A172 (cell line): ENCODE measurements around the gene CCDC78. TPM values are rescaled to one million over a fixed set of nuclear protein-coding genes. Genes with fewer than 3 reads are reported as not detected.

Experiments used
- DNase-seq: peaks from one replicate; pipeline ENCODE4 v3.0.0-alpha.2; 2015; ENCODE audit warnings: low spot score
- total RNA-seq: library from RNA; depleted of rRNA; stranded (reverse); fragments of >200 nt; shearing (Covaris generic); gene quantifications from 2 replicates; pipeline ENCODE4 v1.2.3, GENCODE V29; 2014

CCDC78 gene
- total RNA-seq, 1 experiment from 2014 or later, result 2.1 TPM

DNA sequence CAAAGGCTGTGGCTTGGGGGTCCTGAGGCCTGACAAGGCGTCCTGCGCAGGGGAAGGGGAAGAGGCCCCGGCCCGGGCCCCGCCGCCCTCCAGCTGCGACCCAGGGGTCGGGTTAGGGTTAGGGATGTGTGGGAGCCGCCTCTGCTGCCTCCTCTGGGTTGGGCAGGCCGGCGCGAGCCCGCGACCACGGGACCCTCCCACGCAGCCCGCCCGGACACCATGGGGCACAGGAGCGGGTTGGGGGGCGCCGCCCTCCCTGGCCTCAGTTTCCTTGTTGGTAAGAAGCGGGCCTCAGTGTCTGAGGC is 14.2 kb upstream of the CCDC78 start:
- DNase-seq, result no peak

DNA sequence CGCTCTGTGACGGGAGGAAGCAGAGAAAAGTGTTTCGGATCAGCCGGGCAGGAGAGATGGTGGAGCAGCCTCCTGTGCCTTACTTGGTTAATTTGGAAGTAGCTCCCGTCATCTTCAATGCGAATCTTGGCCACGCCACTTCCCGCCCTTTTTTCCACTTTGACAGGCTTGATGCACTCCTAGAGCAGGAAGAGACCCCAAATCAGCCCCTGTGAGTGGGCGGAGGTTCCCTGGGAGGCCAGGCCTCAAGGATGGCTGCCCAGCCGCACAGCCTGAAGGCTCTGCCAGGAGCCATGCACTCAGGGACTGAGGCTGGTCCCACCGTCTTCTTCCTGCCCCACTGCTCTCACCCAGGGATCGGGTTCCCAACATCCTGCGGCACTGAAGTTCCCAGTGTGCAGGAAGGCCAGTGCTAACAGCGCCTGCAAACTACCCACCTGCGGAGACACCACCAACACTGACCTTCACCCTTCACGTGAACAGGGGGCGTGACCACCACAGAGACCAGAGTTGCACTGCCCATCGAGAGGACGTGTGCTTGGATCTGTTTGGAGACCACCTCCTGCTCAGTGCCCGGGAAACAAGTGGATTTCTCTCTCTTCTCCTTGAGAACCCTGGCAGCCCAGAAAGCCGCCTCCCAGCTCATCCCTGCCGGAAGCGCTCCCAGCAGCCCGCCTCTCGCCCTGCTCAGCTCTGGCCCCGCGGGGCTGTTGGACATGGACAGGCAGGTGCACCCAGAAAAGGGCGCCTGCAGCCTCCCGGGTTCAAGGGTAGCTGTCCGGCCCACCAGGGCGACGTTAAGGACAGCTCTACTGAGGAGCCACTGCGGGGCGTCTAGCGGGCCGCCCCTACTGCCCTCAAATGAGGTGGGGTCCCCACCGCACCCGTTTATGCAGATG is 13.6 kb upstream of the CCDC78 start:
- DNase-seq, result no peak

DNA sequence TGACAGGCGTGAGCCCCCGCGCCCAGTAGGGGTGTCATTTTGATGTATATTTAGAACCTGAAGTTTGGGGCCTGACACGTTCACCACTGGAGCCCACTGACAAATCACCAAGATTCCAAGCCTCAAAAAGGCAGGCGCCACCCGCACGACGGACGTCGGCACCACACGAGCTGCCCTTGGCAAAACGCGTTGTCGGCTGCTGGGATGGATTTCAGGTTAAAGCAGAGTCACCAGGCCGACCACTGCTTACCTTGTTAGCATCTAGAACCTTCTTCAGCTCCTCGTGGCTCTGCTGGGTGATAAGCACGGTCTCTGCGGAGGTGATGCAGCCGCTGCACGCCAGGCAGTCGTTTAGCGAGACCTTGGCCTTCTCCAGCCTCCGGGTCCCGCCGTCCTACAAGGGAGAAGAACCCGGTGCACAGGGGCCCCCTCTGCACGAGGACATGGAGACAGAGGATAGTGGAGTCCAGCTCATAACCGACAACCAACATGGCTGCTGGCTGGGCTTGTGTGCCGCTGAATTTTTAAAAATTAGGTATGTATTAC is 10.8 kb upstream of the CCDC78 start:
- DNase-seq, result no peak

GRCh38 chr16:735982-736453 is 9.8 kb upstream of the CCDC78 start:
- DNase-seq, result no peak

- DNase-seq, result no peak
These were observed 9.0 kb upstream of the CCDC78 start for GRCh38 chr16:734981-735881.

DNA sequence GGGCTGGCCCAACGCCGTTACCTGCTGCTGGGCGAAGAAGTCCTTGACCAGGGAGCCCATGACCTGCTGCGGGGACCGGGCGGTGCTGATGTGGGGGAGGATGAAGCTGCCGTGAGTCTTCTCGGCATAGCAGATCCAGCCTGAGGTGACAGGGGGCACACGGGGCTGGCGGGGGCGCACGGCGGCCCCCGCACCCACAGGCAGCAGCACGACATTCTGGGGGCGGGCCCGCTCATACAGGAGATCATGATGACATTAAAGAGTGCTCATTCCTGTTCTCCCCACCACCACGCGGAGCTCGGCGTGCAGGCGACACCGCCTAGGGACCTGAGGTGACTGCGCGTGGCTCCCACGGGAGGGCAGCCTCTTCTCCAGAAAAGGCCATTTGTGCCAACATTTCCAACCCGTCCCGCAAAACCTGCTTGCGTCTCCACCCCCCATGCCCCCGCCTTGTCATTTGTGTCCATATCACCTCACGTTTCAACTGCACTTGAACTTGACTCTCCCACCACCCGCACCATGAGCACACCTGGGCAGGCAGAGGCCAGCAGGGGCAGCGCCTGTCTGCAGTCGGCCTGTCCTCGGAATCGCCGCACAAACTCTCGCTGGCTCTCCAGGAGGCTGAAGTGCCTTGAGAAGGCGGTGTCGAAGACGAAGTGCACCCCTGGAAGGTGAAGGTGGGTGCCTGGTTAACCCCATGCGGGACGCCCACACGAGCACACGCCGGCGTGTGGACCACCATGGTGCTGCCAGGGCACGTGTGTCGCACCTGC is 8.2 kb upstream of the CCDC78 start:
- DNase-seq, result no peak

GRCh38 chr16:733382-734207 is 7.4 kb upstream of the CCDC78 start:
- no peak for DNase-seq

- peak; percentile 49 for DNase-seq
These were observed 6.7 kb upstream of the CCDC78 start for GRCh38 chr16:732936-733335.

GRCh38 chr16:732332-732731 is 6.1 kb upstream of the CCDC78 start:
- DNase-seq, result no peak

DNA sequence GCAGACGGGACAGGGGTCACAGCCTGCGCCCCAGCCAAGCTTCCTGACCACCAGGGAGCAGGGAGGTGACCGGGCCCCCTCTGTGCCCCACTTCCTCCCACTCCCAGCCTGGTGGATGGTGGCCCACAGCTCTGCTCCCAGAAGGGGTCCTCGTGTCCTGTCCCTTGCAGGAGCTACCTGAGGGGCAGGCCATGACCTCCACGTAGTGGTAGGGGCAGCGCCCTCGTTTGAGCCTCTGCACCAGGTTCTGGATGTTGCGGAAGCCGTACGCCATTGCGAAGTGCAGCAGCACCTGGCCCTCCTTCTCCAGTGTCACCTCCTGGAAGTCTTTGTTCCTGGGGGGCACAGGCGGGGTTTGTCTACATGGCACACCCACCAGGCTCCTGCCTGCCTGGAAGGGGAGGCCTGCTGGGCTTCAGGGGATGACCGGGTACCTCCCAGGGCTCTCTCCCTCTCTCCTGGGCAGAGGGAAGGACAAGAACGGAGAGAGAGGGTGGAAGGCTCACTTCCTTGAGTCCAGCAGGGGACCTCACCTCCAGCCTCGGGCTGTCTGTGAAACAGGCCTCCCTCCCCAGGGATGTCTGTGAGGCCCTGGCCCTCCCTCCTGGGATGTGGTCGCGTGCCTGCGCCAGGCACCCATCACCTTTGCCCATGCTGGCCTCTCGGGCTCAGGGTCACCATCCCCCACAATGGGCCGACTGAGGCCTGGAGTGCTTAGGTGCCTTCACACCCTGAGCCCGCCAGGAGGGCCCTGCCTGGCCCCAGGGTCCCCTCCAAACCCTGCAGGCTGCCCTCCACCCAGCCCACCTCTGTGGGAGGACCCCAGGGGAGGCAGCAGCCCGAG is 4.6 kb upstream of the CCDC78 start:
- DNase-seq, result no peak

- no peak for DNase-seq
These were observed 3.8 kb upstream of the CCDC78 start for GRCh38 chr16:729768-730665.

- no peak for DNase-seq
These were observed 2.9 kb upstream of the CCDC78 start for GRCh38 chr16:728890-729744.

DNA sequence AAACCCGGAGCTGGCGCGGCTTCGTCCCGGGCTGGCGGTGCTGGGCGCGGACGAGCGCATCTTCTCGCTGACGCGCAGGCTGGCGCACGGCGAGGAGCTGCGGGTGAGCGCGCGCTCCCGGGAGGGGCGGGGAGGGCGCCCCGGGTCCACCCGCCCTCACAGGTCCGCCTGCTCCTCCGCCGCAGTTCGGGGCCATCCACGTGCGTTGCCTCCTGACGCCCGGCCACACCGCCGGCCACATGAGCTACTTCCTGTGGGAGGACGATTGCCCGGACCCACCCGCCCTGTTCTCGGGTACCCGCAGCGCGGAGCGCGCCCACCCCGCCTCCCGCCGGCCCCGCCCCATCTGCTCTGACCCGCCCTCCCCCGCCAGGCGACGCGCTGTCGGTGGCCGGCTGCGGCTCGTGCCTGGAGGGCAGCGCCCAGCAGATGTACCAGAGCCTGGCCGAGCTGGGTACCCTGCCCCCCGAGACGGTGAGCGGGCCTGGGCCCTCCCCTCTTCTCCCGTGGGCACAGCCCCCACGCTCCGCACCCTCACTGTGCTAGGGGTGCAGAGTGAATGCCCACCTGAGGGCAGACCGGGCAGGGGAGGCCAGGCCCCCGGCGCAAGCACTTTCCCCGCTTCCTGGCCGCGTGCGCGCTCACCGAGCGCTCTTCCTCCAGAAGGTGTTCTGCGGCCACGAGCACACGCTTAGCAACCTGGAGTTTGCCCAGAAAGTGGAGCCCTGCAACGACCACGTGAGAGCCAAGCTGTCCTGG is 2.1 kb upstream of the CCDC78 start:
- DNase-seq, result peak; percentile 83

DNA sequence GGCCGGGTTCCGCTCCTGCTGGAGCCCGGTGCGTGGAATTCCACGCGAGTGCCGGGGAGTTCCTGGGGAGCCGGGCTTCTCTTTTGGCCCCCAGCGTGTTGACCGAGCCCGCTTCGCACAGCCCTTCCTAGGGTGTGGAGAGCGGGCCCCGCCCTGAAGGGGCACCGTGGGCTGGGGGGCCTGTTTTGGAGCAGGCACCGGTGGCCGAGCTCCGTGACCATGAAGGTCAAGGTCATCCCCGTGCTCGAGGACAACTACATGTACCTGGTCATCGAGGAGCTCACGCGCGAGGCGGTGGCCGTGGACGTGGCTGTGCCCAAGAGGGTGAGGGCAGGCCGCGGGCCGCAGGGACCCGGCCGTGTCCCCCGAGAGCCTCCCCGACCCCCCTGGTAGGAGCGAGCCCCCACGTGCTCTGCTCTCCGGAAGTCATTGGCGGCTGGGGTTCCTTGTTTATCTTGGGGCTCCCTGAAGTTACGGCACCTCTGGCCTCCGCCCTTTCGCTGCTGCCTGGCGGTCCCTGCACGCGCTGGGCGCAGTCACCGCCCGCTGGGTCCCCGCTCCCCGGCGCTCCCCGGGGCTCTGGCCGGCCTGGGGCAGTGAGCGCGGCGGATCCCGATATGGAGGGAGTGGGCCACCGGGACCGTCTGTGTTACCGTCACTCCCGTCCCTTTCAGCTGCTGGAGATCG is 1.2 kb upstream of the CCDC78 start:
- no peak for DNase-seq

DNA sequence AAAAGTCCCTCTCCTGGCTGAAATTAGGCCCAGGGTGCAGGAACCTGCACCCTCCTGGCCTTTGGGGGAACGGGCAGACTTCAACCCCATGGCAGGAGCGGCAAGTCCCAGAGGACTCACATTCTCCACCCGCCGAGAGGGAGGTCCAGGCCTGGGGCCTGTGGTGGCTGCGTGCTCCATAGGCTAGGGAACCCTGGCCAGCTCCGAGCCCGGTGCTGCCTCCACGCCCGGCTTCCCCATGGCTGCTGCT is 130 bp downstream of the CCDC78 start:
- no peak for DNase-seq

DNA sequence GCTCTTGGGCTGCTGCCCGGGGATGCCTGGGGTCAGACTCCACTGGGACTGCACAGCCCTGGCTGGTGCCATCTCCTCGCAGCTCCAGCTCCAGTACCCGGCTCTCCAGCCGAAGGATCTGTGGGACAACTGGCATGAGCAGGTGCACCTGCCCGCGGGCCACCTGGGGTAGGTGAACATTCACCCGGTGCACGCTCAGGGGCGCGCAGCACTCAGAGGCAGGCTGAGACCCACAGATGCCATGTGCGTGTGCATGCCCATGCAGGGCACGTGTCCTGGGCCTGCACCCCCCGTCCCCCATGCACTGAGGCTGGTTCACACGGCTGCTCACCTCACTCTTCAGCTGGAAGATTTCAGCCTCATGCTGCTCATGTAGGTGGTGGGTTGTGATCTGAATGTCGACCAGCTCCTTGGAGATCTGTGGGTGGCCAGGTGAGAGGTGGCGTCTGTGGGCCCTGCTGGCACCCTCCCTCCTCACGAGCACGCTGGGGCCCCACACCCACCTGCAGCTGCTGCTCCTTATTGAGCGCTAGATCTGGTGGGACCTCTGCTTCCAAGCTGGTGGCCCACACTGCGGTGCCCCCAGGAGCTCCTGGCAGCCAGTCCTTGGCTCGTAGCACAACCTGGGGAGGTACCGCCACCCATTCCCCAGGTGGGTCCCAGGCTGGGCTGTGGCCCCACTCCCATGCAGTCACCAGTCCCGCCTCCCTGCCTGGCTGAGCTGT is 618 bp downstream of the CCDC78 start:
- no peak for DNase-seq
